Neural cell (in vitro differentiated cells): ENCODE data around the gene CIROP. TPM values are rescaled to one million over a fixed set of nuclear protein-coding genes. Genes with fewer than 3 reads are reported as not detected.

Experiments
- H2AFZ ChIP-seq: fragments of 200-600, 300-800 bp; sonication (generic), shearing (Covaris generic); 2 replicates; pipeline ENCODE4 v1.6.0; 2014; ENCODE audit warnings: low read depth, mild to moderate bottlenecking, antibody characterized with exemption, low read length, moderate library complexity
- H3F3A ChIP-seq: fragments of 200-600 bp; shearing (Covaris generic); 2 replicates; pipeline ENCODE4 v1.6.1; 2016; ENCODE audit warnings: mild to moderate bottlenecking, moderate library complexity, mixed read lengths, antibody characterized with exemption, low read length; ENCODE audit not compliant: insufficient read depth, poor library complexity, severe bottlenecking
- H3K27ac ChIP-seq: fragments of 200-600, 300-800 bp; sonication (generic), shearing (Covaris generic); 2 replicates; pipeline ENCODE4 v1.5.1; 2014; ENCODE audit warnings: mild to moderate bottlenecking, low read length, moderate library complexity
- H3K27me3 ChIP-seq: fragments of 300-800, 200-600 bp; sonication (generic), shearing (Covaris generic); 2 replicates; pipeline ENCODE4 v1.6.0; 2014; ENCODE audit warnings: mild to moderate bottlenecking, low read depth, low read length, moderate library complexity; ENCODE audit not compliant: insufficient read depth
- H3K36me3 ChIP-seq: fragments of 300-800, 200-600 bp; sonication (generic), shearing (Covaris generic); 2 replicates; pipeline ENCODE4 v1.5.1; 2014; ENCODE audit warnings: mild to moderate bottlenecking, antibody characterized with exemption, low read length, moderate library complexity; ENCODE audit not compliant: insufficient read depth
- H3K4me2 ChIP-seq: fragments of 300-800, 200-600 bp; sonication (generic), shearing (Covaris generic); 2 replicates; pipeline ENCODE4 v1.6.0; 2014; ENCODE audit warnings: mild to moderate bottlenecking, low read length
- H3K4me3 ChIP-seq: fragments of 300-800, 200-600 bp; sonication (generic), shearing (Covaris generic); 2 replicates; pipeline ENCODE4 v1.5.1; 2014; ENCODE audit warnings: mild to moderate bottlenecking, low read length, moderate library complexity
- H3K79me2 ChIP-seq: fragments of 200-600 bp; shearing (Covaris generic); replicated peaks from 2 replicates; pipeline ENCODE4 v1.6.0; 2014; ENCODE audit warnings: mild to moderate bottlenecking, low read length, moderate library complexity; ENCODE audit not compliant: insufficient read depth
- H3K9ac ChIP-seq: fragments of 300-800, 200-600 bp; sonication (generic), shearing (Covaris generic); 2 replicates; pipeline ENCODE4 v1.6.1; 2016; ENCODE audit warnings: mild to moderate bottlenecking, low read length, mixed read lengths
- H3K9me2 ChIP-seq: fragments of 200-600 bp; shearing (Covaris generic); 2 replicates; pipeline ENCODE4 v1.6.1; 2016; ENCODE audit warnings: mild to moderate bottlenecking, low read length, mixed read lengths; ENCODE audit not compliant: insufficient read depth
- H3K9me3 ChIP-seq: fragments of 200-600, 300-800 bp; sonication (generic), shearing (Covaris generic); 2 replicates; pipeline ENCODE4 v1.6.1; 2016; ENCODE audit warnings: mild to moderate bottlenecking, mixed run types, low read length, moderate library complexity, mixed read lengths
- H4K20me1 ChIP-seq: fragments of 200-600 bp; shearing (Covaris generic); 2 replicates; pipeline ENCODE4 v1.6.1; 2016; ENCODE audit warnings: mild to moderate bottlenecking, mixed run types; ENCODE audit not compliant: insufficient read depth
- EP300 ChIP-seq: fragments of 450-650 bp; conservative IDR thresholded peaks from 2 replicates; pipeline ENCODE4 v1.6.1; 2014; ENCODE audit warnings: antibody characterized with exemption, mild to moderate bottlenecking, moderate library complexity; ENCODE audit not compliant: poor library complexity, severe bottlenecking
- EZH2 ChIP-seq: fragments of 200-600, 300-800 bp; shearing (Covaris generic), sonication (generic); IDR thresholded peaks from 2 replicates; pipeline ENCODE4 v1.6.1; 2014; ENCODE audit warnings: antibody characterized with exemption, low read length, borderline replicate concordance, mild to moderate bottlenecking; ENCODE audit not compliant: insufficient read depth, poor library complexity, severe bottlenecking
- MXI1 ChIP-seq: fragments of 450-650 bp; conservative IDR thresholded peaks from 2 replicates; pipeline ENCODE4 v1.6.1; 2014; ENCODE audit warnings: antibody characterized with exemption, mild to moderate bottlenecking; ENCODE audit not compliant: poor library complexity, severe bottlenecking
- POLR2AphosphoS5 ChIP-seq: IDR thresholded peaks from 2 replicates; pipeline ENCODE4 v1.6.1; 2012
- RAD21 ChIP-seq: fragments of 450-650 bp; conservative IDR thresholded peaks from 2 replicates; pipeline ENCODE4 v1.6.1; 2014; ENCODE audit warnings: antibody characterized with exemption, mild to moderate bottlenecking, moderate library complexity
- SMC3 ChIP-seq: fragments of 450-650 bp; conservative IDR thresholded peaks from 2 replicates; pipeline ENCODE4 v1.6.1; 2014; ENCODE audit warnings: antibody characterized with exemption, mild to moderate bottlenecking, moderate library complexity; ENCODE audit not compliant: poor library complexity
- TAF1 ChIP-seq: IDR thresholded peaks from 2 replicates; pipeline ENCODE4 v1.6.1; 2012; ENCODE audit warnings: low read depth
- polyA plus RNA-seq: library from polyadenylated mRNA; depleted of rRNA; stranded (reverse); fragments of >200 nt; gene quantifications from 2 replicates; pipeline ENCODE4 v1.2.3, GENCODE V29; 2014
- TF ChIP-seq, protein P1 (sequence below): fragments of 450-650 bp; IDR thresholded peaks from 2 replicates; pipeline ENCODE4 v1.5.1; 2014; ENCODE audit warnings: antibody characterized with exemption, mild to moderate bottlenecking, moderate library complexity; ENCODE audit not compliant: poor library complexity, severe bottlenecking
- TF ChIP-seq, protein P2 (sequence below): IDR thresholded peaks from 2 replicates; pipeline ENCODE4 v1.6.1; 2012; ENCODE audit warnings: borderline replicate concordance

The CIROP gene
- polyA plus RNA-seq, 1 donor from 2014 or later = not detected

DNA sequence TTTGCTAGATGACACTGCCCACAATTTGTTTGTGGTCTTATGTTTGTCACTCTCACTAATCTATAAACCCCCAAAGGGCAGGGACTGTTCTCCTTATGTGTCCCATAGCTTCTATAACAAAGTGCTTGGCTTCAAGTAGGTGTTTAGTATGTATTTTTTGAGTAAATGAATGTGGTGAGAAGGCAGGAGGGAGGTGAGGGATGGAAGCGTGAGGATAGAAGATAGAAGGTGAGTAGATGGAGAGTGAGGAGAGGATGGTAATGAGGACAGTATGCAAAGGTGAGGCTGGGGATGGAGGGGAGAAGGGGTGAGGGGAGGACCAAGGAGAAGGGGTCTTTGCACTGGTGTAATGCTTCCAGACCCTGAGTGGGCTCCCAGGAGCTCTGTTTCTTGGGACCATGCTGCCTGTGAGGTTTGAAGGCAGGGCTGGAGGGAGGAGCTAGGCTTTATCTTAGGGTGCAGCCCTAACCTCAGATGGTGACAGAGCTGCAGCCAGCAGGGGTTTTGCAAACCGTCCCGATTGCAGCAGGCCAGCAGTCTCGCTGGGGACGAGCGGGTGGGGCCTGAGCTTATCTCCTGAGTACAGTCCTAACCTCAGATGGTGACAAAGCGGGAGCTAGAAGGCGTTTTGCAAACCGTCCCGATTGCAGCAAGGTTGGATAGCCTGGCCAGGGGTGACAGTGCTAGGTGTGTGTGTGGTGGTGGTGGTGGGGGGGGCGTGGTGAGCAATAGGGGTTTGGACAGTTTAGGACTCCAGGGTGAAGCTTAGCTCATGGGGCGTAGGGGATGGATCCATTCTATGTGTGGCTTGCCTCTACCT lies 7.8 kb upstream of the CIROP start:
- no peak overlapping the region for H3K4me2 ChIP-seq
- H2AFZ ChIP-seq = no peak overlapping the region
- H3F3A ChIP-seq = no peaks in the 10 kb centered on the region
- H3K27ac ChIP-seq = no peak overlapping the region
- H3K4me3 ChIP-seq = no peak overlapping the region
- no peaks in the 10 kb centered on the region for H3K36me3 ChIP-seq
- no peaks in the 10 kb centered on the region for H3K79me2 ChIP-seq
- no peak overlapping the region for H3K9ac ChIP-seq
- H3K27me3 ChIP-seq = no peaks in the 10 kb centered on the region
- H3K9me3 ChIP-seq = no peaks in the 10 kb centered on the region
- H4K20me1 ChIP-seq = no peaks in the 10 kb centered on the region
- H3K9me2 ChIP-seq = no peaks in the 10 kb centered on the region
- TF ChIP-seq, protein P1, sequence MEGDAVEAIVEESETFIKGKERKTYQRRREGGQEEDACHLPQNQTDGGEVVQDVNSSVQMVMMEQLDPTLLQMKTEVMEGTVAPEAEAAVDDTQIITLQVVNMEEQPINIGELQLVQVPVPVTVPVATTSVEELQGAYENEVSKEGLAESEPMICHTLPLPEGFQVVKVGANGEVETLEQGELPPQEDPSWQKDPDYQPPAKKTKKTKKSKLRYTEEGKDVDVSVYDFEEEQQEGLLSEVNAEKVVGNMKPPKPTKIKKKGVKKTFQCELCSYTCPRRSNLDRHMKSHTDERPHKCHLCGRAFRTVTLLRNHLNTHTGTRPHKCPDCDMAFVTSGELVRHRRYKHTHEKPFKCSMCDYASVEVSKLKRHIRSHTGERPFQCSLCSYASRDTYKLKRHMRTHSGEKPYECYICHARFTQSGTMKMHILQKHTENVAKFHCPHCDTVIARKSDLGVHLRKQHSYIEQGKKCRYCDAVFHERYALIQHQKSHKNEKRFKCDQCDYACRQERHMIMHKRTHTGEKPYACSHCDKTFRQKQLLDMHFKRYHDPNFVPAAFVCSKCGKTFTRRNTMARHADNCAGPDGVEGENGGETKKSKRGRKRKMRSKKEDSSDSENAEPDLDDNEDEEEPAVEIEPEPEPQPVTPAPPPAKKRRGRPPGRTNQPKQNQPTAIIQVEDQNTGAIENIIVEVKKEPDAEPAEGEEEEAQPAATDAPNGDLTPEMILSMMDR = no peak
- no peak for TF ChIP-seq EP300
- TF ChIP-seq EZH2 = no peak
- TF ChIP-seq, protein P2, sequence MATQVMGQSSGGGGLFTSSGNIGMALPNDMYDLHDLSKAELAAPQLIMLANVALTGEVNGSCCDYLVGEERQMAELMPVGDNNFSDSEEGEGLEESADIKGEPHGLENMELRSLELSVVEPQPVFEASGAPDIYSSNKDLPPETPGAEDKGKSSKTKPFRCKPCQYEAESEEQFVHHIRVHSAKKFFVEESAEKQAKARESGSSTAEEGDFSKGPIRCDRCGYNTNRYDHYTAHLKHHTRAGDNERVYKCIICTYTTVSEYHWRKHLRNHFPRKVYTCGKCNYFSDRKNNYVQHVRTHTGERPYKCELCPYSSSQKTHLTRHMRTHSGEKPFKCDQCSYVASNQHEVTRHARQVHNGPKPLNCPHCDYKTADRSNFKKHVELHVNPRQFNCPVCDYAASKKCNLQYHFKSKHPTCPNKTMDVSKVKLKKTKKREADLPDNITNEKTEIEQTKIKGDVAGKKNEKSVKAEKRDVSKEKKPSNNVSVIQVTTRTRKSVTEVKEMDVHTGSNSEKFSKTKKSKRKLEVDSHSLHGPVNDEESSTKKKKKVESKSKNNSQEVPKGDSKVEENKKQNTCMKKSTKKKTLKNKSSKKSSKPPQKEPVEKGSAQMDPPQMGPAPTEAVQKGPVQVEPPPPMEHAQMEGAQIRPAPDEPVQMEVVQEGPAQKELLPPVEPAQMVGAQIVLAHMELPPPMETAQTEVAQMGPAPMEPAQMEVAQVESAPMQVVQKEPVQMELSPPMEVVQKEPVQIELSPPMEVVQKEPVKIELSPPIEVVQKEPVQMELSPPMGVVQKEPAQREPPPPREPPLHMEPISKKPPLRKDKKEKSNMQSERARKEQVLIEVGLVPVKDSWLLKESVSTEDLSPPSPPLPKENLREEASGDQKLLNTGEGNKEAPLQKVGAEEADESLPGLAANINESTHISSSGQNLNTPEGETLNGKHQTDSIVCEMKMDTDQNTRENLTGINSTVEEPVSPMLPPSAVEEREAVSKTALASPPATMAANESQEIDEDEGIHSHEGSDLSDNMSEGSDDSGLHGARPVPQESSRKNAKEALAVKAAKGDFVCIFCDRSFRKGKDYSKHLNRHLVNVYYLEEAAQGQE = no peak
- TF ChIP-seq RAD21 = no peak
- TF ChIP-seq TAF1 = no peak
- TF ChIP-seq SMC3 = no peak
- no peak for TF ChIP-seq MXI1
- no peak for TF ChIP-seq POLR2AphosphoS5

DNA sequence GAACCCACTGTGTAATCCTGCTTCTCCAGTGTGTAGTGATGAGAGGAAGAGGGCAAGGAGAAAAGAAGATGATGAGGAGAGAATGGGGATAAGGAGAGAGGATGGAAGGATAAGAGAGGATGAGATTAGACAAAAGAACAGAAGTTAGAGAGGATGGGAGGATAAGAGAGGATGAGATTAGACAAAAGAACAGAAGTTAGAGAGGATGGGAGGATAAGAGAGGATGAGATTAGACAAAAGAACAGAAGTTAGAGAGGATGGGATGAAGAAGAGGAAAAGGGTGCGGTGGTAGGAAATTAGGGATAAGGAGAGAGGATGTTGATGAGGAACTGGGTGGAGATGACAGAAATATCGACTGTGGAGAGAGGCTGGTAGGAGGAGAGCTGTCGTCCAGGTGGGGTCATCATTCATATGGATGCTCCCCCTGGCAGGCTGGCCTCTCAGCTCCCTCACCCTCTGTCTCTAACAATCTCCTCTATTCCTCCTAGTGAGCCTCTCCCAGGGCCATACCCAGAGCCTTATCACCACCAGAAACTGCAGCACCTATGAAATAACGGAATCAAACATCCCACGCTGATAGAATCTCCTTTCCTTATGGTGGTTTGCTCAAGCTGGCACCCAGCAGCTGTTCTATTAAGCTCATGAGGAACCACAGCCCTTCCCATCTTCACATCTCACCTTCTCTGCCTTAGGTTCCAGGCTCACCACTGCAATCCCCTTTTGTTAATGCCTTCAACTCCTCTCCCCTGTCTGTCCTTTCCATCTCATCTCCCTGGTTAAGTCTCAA lies 6.0 kb upstream of the CIROP start:
- no peak overlapping the region for H3K4me3 ChIP-seq
- no peak overlapping the region for H2AFZ ChIP-seq
- H3F3A ChIP-seq = no peaks in the 10 kb centered on the region
- H4K20me1 ChIP-seq = no peaks in the 10 kb centered on the region
- no peaks in the 10 kb centered on the region for H3K9me2 ChIP-seq
- TF ChIP-seq, protein P2 = no peak
- TF ChIP-seq, protein P1 = no peak
- TF ChIP-seq POLR2AphosphoS5 (no peak), SMC3 (no peak), TAF1 (no peak), RAD21 (no peak), EZH2 (no peak), EP300 (no peak), MXI1 (no peak)
- no peak overlapping the region for H3K27ac ChIP-seq
- no peak overlapping the region for H3K9ac ChIP-seq
- H3K27me3 ChIP-seq = no peaks in the 10 kb centered on the region
- no peaks in the 10 kb centered on the region for H3K36me3 ChIP-seq
- H3K9me3 ChIP-seq = no peaks in the 10 kb centered on the region
- no peak overlapping the region for H3K4me2 ChIP-seq
- H3K79me2 ChIP-seq = no peaks in the 10 kb centered on the region
